Measurements from ENCODE around the gene POLR3E. TPM values are rescaled to one million over a fixed set of nuclear protein-coding genes. Genes with fewer than 3 reads are reported as not detected.

Gene POLR3E
- total and polyA plus RNA-seq, 2 donors (not counting 3 experiments of a cell fraction or from before 2014, with no cell fraction given), result 48.3 to 62.2 TPM

- intact Hi-C loops (cut with micrococcal nuclease) (no loop called here), dilution Hi-C loops (cut with MboI; ENCODE audit: extremely low pct_ligation_motif_present, low sequenced_read_pairs) (no loop called here)
- CTCF ChIA-PET, result interaction anchor here (0.7 kb wide), 1 partner anchor 1261 kb away, joined by 5 read pairs; no protein-coding TSS in a partner anchor
- POLR2A ChIA-PET, result no interaction called here
- BruUV-seq (replicated peaks), result no TSS peak
- TF ChIP-seq POLR2A (IDR thresholded peaks at IDR 0.05; ENCODE audit: low read depth, low read length) (no peak), CTCF (IDR thresholded peaks at IDR 0.05; ENCODE audit: extremely low read depth in 1 of 2, insufficient read depth in 1 of 2, low read depth in 1 of 2, low read length in 2 of 2) (no peak), MYC (IDR thresholded peaks at IDR 0.05; ENCODE audit: low read depth, low read length) (no peak), MAX (IDR thresholded peaks at IDR 0.05; ENCODE audit: insufficient read depth, insufficient read length) (no peak)
- H4K20me1 ChIP-seq (replicated peaks; ENCODE audit: control insufficient read depth, extremely low read depth, insufficient read depth, low read length), result no peaks in the 10 kb centered on the region
- no peaks in the 10 kb centered on the region for H3K27me3 ChIP-seq (ENCODE audit: control insufficient read depth in 2 of 2, insufficient read depth in 2 of 2, low read length in 2 of 2)
- H2AFZ ChIP-seq (ENCODE audit: low read depth, low read length), result no peak overlapping the region
- H3K36me3 ChIP-seq (ENCODE audit: control insufficient read depth in 2 of 2, extremely low read depth in 1 of 2, insufficient read depth in 2 of 2, low read length in 2 of 2), result no peaks in the 10 kb centered on the region
- H3K27ac ChIP-seq (ENCODE audit: insufficient read depth, low read depth, low read length), result no peak overlapping the region
- H3K4me2 ChIP-seq (ENCODE audit: insufficient read depth, low read length), result no peak overlapping the region
- peaks cover 7% of the 10 kb centered on the region for H3K79me2 ChIP-seq (ENCODE audit: control insufficient read depth, insufficient read depth, low read length)
- H3K9ac ChIP-seq (replicated peaks; ENCODE audit: extremely low read depth, insufficient read depth, low read length), result no peak overlapping the region
- FAIRE-seq (no peak), DNase-seq (ENCODE audit: low read depth, low spot score) (no peak)
- no peak overlapping the region for H3K4me3 ChIP-seq (replicated peaks in 1 of 3; ENCODE audit: insufficient read depth in 1 of 3, low read depth in 1 of 3, low read length in 3 of 3)
- no peaks in the 10 kb centered on the region for H3K9me3 ChIP-seq (replicated peaks; ENCODE audit: control insufficient read depth, insufficient read depth, low read length)
- no peaks in the 10 kb centered on the region for H3K4me1 ChIP-seq (ENCODE audit: control insufficient read depth, extremely low read depth, insufficient read depth, low read length)
- H3K9me1 ChIP-seq (replicated peaks; ENCODE audit: control insufficient read depth, extremely low read depth, insufficient read depth, low read length), result no peaks in the 10 kb centered on the region
These were observed 3.8 kb upstream of the POLR3E start for GRCh38 chr16:22293137-22294106.
